DMS53 treated with DMSO at 0.1 percent for 48 hours (cell line): Measurements from ENCODE around the gene SYNDIG1.

Experiments
- DNase-seq: peaks from one replicate; lab custom pipeline; 2025; ENCODE audit not compliant: unreplicated experiment; lab: John Stamatoyannopoulos, UW

Gene SYNDIG1

DNA sequence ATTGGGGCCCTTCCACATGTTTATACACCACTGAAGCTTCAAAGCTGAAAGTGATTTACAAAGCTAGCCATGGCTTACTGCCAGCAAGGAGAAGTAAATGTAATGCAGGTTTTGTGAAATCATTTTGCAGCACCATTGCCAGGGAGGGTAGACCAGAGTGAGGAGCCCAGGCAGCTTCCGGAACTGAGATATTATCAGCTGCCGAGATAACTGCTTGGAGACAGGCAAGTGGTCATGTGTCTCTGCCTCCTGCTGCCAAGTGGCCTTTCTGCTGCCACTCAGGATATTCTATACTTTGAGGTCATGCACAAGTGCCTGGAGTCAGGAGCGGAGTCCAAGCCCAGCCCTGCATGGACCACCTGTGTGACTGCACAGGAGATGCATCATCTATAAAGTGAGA lies 160.2 kb downstream of the SYNDIG1 start:
- no peak for DNase-seq

DNA sequence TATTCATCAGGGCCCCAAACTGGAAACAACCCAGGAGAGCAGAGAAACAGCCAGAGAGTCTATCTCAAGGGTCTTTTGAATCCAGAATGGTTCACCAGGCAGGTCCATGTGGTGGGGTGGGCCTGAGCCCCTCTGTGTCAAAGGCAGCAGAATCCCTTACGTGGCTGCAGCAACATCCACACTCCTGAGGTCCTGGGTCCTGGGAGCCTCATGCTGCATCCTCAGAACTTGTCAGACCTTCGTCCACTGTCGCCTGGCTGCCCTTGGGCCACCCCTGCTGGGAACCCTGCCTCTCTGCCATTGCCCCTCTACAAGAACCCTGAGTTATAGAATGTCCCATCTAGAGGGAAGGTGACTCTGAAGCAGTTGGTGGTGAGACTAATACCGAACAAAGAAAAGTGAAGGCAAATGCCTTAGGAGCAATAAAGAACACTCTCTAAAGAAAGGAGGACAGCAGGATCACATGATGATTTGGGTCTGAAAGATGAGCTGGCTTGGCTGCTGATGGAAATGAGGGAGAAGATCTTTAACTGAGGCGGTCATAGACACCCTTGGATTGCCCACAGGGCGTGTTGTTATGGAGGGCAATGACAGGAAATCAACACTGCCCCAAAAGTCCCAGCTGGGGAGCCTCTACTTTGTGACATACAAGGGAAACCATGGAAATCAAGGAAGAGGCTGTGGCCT lies 161.2 kb downstream of the SYNDIG1 start:
- DNase-seq, result no peak

DNA sequence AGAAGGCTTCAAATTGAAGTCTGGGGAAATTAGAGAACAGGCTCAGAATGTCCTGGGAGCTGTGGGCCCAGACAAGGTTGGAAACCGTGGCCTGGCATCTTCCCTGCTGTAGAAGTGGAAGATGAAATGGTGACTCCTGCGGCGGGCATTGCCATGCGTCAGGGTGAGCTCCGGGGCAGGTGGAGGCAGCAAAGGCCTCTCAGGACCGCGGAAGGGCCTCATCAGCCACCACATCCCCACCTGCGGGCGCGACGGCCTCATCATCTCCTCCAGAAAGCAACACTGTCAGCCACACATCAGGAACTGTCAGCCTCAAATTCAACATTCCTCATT lies 161.7 kb downstream of the SYNDIG1 start:
- no peak for DNase-seq

DNA sequence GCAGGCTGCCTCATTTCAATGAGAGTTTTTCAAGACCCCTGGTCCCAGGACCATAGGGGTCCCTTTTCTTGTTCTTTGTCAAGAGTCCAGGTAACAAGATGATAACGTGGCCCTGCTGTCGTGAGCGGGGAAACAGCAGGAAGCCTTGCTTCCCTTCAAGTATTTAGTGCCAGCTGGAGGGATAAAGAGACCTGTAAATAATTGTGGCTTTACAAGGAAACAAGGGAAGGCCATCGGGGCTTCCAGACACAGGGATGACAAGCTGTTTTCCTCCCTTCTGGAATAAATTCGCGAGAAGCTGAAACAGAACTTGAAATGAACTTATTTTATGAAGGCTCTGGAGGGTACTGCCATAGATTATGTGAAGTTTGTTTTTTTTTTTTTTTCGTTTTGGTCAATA lies 163.2 kb downstream of the SYNDIG1 start:
- no peak for DNase-seq

DNA sequence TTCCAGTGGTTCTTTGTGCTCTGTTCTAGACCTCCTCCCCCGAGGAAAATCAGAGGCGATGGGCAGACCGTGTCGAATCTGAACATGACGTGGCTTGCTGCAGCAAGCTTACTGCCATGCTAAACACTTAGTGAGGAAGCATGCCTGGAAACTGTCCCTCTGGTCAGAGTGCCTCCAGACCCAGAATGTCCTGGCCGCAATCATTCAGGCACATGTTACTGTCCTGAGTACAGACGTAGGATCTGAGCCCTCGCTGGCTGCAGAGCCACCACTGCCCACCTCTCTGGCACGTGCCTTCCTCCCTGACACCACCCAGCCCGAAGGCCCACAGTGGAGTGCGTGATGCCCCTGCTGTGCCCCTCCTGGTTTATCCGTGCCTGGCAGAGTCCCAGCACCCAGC lies 163.6 kb downstream of the SYNDIG1 start:
- DNase-seq, result no peak

DNA sequence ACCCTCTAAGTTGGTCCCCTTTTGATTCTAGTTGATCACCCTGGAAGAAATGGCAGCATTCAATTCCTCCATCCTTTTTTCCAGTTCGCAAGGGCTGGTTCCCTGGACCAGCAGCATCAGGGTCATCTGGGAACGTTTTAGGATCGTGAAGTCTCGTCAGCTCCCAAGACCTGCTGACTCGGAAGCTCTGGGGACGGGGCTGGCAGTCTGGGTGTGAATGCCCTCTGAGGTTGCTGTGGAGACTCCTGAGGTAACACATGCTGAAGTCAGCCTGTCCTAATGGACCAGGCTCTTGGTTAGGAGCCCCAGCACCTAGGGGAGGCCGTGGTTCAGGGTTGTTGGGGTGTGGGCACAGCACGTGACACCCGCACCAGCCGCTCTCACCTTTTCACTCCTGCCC lies 164.1 kb downstream of the SYNDIG1 start:
- DNase-seq, result no peak

DNA sequence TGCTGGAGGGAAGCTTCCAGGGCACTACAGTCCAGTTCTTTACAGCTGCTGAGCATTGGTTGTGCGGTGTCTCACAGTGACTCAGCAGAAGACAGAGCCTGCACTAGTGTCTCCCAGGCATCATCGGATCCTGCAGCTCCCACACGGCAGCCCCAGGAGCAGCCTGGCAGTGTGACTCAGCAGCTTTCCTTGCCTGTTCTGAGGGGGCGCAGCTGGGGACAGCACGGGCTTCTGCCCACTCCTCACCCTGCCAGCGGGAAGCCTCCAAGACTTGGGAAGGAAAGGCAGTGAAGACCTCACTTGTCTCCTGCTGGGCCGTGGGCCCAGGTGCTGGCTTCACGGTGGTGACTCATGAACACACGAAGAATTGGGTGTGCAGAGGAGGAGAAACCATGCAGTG lies 165.4 kb downstream of the SYNDIG1 start:
- DNase-seq, result peak; percentile 3

DNA sequence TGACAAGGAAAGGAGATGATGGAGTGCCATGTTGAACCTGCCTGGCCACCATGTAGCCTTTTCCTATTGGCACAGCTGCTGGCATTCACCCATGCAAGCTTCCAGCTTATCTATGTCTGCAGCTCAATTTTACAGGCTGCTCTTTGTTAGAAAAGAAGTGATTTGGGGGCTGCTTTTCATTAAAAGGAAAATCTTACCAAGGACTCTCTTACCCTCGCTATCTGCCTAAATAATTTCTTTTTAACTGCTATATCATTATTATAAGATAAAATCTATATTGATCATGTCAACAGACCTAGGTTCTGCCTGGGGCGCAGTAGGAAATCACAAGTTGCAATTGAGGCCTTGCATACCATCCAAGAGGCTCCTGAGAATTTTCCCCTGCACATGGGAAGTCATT lies 167.2 kb downstream of the SYNDIG1 start:
- no peak for DNase-seq

DNA sequence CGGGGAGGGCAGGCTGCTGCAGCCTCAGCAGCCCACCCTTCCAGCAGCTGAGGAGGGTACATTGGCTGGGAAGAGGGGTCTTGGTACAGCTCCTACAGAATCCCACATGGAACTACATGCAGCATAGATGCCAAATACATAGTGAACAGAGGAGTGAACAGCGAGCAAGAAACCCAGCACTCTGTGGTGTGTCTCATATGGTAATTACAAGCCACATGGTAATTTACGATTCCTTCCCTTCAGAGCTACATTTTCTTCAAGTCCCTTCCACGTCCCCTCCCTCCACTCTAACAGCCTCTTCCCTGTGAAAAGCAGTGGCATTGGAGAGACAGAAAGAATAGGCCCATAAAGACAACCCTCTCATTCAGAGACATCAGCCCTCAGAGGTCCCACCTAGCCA lies 167.7 kb downstream of the SYNDIG1 start:
- DNase-seq, result no peak

DNA sequence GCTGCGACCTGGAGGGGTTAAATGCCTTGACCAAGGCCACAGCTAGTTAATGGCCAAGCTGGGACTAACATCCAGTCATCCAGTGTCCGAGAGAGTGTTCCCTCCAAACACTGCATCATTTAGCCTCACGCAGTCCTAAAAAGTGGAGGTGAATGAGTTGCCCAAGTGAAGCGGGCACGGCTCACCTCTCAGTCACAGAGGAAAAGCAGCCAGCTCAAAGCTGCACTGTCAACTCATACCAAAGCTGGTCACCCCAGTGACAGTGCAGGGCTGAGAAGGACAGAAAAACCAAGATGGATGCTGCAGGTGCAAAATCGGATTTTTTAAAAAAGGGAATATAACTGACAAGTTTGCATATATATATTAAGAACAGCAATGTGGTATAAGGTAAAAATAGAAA lies 168.5 kb downstream of the SYNDIG1 start:
- DNase-seq, result no peak

DNA sequence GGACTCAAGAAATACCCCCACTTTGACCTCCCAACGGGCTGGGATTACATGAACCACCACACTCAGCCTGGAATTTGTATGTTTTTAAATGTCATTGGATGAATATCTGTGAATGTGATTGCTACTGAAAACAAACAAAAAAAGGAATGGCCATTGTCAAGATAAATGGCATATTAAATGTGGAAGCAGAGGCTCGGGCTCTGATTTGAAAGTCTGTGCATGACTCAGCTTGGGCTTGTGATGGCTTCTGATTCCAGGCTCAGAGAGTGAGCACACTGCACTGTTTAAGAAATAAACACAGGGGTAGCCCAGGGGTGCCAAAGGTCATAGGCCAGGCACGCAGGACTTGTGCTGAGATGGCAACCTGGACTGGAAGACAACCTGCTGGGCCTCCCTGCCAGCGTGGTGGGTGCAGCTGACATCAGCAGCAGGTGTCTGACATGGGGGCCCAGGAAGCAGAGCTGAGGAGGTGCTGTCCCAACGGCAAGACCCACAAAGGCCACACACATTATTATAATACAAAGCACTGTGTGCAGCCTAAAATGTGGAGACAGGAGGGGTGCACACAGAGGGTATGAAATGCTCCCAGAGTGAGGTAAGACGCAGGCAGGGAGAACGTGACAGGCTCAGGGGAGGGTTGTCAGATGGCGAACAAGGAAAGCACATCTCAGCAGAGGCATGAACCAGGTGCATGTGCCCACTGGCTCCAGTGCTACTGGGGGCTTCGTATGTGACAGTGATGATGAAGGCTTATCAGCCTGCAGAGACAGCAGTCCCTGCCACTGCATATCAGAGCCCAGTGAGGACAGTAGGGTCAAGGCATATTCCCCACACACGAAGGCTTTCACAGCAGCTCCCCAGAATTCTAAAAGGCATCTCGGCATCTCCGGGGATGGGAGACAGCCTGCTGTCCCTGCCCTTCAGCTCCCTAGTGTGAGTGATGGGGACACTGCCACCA lies 169.4 kb downstream of the SYNDIG1 start:
- no peak for DNase-seq

DNA sequence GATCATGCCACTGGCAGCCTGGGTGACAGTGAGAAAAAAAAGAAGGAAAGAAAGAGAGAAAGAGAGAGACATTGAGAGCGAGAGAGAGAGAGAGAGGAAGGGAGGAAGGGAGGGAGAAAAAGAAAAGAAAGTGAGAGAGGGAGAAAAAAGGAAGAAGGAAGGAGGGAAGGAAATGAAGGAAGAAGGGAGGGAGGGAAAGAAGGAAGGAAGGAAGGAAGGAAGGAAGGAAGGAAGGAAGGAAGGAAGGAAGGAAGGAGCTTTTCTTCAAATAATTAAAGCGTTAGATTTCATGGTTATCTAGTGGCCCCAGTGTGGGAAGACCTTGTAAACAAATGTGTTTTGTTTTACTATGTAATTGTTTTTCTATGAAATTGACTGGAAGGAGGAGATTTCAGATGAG lies 170.8 kb downstream of the SYNDIG1 start:
- DNase-seq, result no peak

DNA sequence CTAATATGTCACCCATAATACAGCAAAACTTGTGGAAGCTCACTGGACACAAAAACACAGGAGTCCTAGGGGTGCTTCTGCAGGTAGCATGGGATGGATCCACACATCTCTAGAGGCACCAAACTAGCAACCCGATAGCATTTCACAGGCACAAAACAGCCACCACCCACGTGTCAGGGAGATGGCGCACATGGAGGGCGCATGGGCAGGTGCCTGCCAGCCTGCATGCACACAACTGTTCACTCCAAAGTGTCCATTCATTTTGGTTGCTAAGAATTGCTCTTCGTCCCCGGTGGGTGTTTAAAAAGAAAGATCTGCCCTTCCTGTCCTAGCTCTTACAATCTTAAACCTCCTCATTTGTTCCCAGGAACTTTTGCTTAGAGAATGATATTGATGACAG lies 171.3 kb downstream of the SYNDIG1 start:
- no peak for DNase-seq

DNA sequence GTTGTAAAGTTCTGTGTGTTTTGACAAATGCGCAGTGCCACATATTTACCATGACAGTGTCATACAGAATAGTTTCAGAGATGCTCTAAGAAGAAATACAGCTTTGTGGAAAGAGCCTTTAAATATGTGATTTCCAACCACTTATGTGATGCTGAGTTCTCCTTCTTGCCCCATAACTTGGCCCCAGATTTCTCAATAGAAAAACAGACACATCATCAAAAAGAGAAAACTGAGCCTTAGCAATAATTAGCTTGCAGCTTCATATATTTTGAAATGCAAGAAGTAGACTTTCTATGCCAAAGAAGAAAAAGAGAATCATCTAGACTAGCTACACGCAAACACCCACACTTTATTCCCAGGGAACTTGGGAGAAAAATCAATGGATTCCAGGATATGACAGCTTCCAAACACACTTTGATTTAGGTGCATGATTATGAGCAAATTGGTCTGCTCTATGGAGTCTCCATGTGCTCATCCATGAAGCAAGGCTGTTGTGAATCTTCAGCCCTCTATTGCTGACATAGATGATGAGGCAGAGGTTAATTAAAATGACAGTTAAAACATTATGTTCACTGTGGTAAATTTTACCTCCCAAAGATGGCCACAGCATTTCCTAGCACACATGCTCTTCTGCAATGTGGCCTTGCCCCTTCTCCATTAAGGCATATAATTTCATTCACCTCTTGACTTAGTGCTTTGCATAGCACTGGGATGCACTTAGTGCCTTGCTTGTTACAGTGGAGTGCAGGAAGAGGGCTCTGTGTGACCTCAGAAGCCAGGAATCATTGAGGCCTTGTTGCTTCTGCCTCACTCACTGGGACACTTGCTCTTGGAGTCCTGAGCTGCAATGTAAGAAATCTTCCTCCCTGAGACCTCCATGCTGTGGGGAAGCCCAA lies 174.6 kb downstream of the SYNDIG1 start:
- DNase-seq, result no peak

DNA sequence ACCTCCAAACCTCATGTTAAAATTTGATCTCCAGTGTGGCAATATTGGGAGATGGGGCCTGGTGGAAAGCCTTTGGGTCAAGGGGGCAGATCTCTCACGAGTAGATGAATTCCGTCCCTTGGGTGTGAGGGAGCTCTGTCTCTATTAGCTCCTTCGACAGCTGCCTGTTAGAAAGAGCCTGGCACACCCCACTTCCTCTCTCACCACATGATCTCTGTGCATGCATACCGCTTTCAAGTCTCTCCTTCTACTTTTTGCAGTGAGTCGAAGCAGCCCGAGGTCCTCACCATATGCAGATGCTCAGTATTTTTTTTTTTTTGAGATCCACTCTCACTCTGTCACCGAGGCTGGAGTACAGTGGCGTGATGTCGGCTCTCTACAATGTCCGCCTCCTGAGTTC lies 176.9 kb downstream of the SYNDIG1 start:
- no peak for DNase-seq

DNA sequence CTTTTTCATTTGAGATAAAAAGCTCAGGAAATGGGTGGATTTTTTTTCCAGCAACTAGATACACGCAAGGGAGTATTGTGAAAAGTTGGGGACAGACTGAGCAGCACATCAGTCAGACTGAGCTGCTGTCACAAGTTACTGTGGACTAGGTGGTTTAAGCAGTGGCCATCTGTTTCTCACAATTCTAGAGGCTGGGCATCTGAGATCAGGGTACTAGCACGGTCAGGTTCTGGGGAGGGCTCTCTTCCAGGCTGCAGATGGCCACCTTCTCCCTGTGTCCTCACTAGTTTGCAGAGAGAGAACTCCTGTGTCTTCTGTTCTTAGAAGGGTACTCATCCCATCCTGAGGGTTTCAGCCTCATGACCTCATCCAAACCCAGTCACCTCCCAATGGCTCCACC lies 178.3 kb downstream of the SYNDIG1 start:
- DNase-seq, result no peak

DNA sequence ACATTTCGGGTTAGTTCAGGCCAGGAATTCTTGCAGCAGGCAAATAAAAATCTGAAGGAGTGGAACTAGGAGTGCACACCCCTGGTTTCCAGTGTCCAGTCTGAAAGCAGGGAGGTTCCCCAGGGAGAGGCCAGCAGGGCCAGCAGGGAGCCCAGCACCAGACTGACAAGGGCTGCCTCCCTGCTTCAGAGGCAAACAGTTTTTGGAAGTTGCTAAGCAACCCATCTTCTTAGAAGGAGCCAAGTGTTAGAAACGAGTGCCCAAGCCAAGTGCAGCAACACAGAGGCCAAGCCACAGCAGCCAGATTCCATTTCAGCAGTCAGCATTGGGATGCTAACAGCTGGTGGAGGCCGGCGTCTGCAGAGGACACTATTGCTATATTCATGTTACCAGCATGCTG lies 179.1 kb downstream of the SYNDIG1 start:
- no peak for DNase-seq

DNA sequence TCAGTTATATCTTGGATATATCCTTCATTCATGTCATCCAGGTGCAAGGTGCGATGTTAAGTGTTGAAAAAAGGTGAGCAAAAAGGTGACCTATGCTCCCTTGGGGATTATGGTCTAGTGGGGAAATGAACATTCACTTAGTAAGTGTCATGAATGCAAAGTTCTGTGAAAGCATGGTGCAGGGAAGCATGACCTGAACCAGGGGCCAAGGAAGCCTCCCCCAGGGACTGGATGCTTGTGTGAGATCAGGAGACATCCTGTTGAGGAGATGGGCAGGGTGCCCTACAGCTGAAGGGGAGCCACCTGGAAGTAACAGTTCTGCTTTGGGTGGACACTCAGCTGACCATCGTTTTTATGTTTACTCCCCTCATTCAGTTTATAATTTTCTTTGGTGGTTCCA lies 179.5 kb downstream of the SYNDIG1 start:
- DNase-seq, result no peak

DNA sequence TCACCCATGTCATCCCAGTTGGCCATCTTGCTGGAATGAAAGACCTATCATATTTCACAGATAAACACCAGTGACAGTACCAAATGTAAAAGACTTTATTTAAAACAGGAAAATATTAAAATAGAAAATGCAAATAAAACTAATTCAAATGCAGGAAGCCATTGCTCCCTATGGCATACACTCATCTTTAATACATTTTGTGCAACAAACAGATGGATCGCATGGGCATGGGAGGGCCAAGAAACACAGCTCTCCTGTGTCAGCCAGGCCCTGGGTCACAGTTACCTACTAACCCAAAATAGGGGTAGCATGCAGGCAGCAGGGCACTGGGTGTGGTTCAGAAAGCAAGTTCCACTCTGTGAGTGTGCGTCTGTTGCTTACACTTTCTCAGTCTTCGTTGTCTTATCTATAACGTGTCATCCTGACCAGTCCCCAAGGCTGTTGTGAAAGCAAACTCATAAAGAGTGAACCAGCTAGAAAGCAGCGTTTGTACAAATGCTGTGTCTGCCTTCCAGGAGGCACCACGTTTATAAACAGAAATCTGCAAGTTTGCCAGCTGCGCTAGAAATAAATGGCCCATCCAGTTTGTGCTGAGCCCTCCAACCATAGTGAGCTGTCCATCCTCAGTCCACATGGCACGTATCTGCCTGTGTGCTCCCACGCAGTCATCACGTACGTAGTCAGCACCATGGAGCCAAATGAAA lies 180.5 kb downstream of the SYNDIG1 start:
- DNase-seq, result no peak

DNA sequence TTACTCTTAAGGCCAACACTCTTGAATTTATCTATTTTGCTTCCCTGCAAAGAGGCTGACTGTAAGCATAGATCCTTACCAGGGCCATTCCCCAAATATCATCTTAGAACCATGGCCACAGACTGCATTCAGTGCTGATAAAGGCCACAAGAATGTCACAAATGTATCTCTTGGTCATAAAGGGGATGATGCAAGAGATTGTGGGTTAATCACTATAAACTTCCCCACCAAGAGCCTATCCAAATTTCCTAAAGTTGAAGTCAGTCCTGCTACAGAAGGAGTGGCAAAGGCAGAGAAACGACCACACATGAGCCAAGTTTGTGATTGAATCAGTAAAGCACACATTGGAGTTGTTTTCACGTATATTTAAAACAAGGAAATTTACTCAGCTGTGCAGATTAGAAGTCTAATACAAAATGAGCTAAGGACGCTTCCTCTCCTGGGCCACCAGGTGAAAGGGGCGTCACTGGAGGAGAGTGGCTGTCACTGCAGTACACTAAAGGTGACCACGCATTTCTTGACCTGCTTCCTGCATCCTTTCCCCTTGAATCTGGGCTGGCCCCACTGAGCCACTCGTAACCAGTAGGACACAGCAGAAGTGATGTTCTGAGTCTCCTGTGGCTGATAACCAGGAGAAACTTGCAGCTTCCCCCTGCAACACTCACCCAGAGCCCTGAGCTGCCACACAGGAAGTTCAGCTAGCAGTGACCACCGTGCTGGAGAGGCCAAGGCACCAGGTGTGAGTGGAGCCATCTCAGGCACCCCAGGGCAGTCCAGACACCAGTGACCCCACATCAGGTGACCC lies 181.9 kb downstream of the SYNDIG1 start:
- DNase-seq, result no peak
